ENCODE results near the gene PPARA. TPM values are rescaled to one million over a fixed set of nuclear protein-coding genes. Genes with fewer than 3 reads are reported as not detected.

Gene PPARA
- total RNA-seq, 2 experiments from 2014 or later = 3.3 to 10.5 TPM

DNA sequence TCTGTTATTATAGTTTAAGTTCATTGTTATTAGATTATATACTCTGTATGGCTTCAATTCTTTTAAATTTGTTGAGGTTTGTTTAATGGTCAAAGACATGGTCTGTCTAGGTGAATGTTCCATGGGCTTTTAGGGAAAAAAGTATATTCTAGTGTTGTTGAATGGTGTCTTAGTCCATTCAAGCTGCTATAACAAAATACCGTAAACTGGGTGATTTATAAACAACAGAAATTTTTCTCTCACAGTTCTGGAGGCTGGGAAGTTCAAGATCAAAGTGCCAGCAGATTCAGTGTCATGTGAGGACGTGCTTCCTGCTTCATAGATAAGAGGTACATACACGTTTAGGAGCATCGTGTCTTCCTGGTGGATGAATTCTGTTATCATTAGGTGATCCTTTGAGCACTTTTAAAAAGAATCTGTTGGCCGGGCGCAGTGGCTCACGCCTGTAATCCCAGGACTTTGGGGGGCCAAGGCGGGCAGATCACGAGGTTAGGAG is 26.2 kb downstream of the PPARA start:
- POLR2A ChIA-PET = no interaction called here
- no TSS peak for BruUV-seq (replicated peaks)
- no peak for DNase-seq (ENCODE audit: low spot score)

DNA sequence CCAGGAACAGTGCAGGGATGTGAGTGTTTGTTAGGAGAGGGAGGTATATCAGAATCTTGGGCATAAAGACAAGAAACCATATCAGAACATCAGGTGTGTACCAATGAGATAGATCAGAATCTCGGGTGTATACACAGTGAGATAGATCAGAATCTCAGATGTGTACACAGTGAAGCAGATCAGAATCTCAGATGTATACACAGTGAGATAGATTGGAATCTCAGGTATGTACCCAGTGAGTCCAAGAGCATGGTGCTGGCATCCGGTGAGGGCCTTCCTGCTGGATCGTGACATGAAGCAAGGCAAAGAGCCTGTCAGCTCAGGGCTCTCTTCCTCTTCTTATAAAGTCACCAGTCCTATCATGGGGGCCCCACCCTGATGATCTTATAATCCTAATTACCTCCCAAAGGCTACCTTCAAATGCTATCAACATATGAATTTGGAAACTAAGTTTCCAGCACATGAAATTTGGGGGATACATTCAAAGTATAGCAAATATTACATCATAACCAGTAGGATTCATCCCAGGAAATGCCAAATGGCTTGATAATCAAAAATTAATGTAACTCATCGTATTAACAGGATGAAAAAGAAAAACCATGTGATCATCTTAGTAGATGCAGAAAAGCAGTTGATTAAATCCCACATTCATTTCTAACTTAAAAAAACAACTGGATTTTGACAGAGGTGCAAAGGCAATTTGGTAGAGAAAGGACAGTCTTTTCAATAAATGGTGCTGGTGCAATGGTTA is 28.6 kb downstream of the PPARA start:
- Histone ChIP-seq H3K4me1 (ENCODE audit: insufficient read depth, low read length, poor library complexity, severe bottlenecking) (no peaks in the 10 kb centered on the region), H3K27ac (ENCODE audit: low read depth, low read length, poor library complexity, severe bottlenecking) (no peak overlapping the region), H3K4me2 (ENCODE audit: low read length) (no peak overlapping the region), H3K36me3 (ENCODE audit: insufficient read depth, low read length) (no peaks in the 10 kb centered on the region), H3K4me3 (ENCODE audit: low read depth, low read length, poor library complexity, severe bottlenecking) (no peak overlapping the region), H4K20me1 (ENCODE audit: insufficient read depth, low read length) (no peaks in the 10 kb centered on the region), H3K9me3 (ENCODE audit: low read length) (peaks cover 23% of the 10 kb centered on the region; the same call in 1 of the 2 replicates), H2AFZ (ENCODE audit: low read length) (no peak overlapping the region), H3K79me2 (ENCODE audit: insufficient read depth, low read depth, low read length) (no peaks in the 10 kb centered on the region), H3K9me2 (ENCODE audit: insufficient read depth, low read length) (no peaks in the 10 kb centered on the region)
- no peak for DNase-seq (ENCODE audit: low spot score)
- intact Hi-C loops (cut with micrococcal nuclease; ENCODE audit: unreplicated experiment) = no loop called here
- ChIA-PET POLR2A (no interaction called here), CTCF (ENCODE audit: unreplicated experiment) (no interaction called here)
- TF ChIP-seq EZH2phosphoT487 (IDR thresholded peaks at IDR 0.05; ENCODE audit: borderline replicate concordance, low read depth, low read length) = no peak
- TF ChIP-seq, protein P1, sequence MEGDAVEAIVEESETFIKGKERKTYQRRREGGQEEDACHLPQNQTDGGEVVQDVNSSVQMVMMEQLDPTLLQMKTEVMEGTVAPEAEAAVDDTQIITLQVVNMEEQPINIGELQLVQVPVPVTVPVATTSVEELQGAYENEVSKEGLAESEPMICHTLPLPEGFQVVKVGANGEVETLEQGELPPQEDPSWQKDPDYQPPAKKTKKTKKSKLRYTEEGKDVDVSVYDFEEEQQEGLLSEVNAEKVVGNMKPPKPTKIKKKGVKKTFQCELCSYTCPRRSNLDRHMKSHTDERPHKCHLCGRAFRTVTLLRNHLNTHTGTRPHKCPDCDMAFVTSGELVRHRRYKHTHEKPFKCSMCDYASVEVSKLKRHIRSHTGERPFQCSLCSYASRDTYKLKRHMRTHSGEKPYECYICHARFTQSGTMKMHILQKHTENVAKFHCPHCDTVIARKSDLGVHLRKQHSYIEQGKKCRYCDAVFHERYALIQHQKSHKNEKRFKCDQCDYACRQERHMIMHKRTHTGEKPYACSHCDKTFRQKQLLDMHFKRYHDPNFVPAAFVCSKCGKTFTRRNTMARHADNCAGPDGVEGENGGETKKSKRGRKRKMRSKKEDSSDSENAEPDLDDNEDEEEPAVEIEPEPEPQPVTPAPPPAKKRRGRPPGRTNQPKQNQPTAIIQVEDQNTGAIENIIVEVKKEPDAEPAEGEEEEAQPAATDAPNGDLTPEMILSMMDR (conservative IDR thresholded peaks at IDR 0.05; ENCODE audit: low read length) = no peak
- no TSS peak for BruUV-seq (replicated peaks)

More for the DNA sequence above, 26.2 kb downstream of the PPARA start:
- Histone ChIP-seq H4K20me1 (ENCODE audit: insufficient read depth, low read length) (no peaks in the 10 kb centered on the region), H3K4me1 (ENCODE audit: insufficient read depth, low read length, poor library complexity, severe bottlenecking) (no peaks in the 10 kb centered on the region), H2AFZ (ENCODE audit: low read length) (no peak overlapping the region), H3K36me3 (ENCODE audit: insufficient read depth, low read length) (no peaks in the 10 kb centered on the region), H3K9me3 (ENCODE audit: low read length) (peaks cover 23% of the 10 kb centered on the region; the same call in 1 of the 2 replicates), H3K4me3 (ENCODE audit: low read depth, low read length, poor library complexity, severe bottlenecking) (no peak overlapping the region), H3K9me2 (ENCODE audit: insufficient read depth, low read length) (no peaks in the 10 kb centered on the region), H3K79me2 (ENCODE audit: insufficient read depth, low read depth, low read length) (no peaks in the 10 kb centered on the region), H3K4me2 (ENCODE audit: low read length) (no peak overlapping the region), H3K27ac (ENCODE audit: low read depth, low read length, poor library complexity, severe bottlenecking) (no peak overlapping the region)
- CTCF ChIA-PET (ENCODE audit: unreplicated experiment) = no interaction called here
- intact Hi-C loops (cut with micrococcal nuclease; ENCODE audit: unreplicated experiment) = no loop called here
- TF ChIP-seq, protein P1 (conservative IDR thresholded peaks at IDR 0.05; ENCODE audit: low read length) = no peak
- no peak for TF ChIP-seq EZH2phosphoT487 (IDR thresholded peaks at IDR 0.05; ENCODE audit: borderline replicate concordance, low read depth, low read length)

DNA sequence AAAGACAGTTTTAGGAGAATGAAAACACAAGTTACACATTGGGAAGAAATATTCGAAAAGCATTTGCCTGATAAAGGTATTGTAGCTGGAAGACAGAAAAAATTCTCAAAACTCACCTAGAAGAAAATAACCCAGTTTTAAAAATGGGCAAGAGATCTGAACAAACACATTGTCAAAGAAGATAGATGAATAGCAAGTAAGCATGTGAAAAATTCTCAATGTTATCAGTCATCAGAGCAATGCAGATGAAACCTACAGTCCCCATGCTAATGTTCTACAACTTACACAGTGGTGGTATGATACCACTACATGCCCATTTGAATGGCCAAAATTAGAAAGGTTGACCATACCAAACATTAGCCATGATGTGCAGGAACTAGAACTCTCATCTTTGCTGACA is 29.4 kb downstream of the PPARA start:
- Histone ChIP-seq H3K9me3 (ENCODE audit: low read length) (peaks cover 23% of the 10 kb centered on the region; the same call in 1 of the 2 replicates), H4K20me1 (ENCODE audit: insufficient read depth, low read length) (no peaks in the 10 kb centered on the region), H3K9me2 (ENCODE audit: insufficient read depth, low read length) (no peaks in the 10 kb centered on the region), H3K27ac (ENCODE audit: low read depth, low read length, poor library complexity, severe bottlenecking) (no peak overlapping the region), H3K79me2 (ENCODE audit: insufficient read depth, low read depth, low read length) (no peaks in the 10 kb centered on the region), H2AFZ (ENCODE audit: low read length) (no peak overlapping the region), H3K36me3 (ENCODE audit: insufficient read depth, low read length) (no peaks in the 10 kb centered on the region), H3K4me3 (ENCODE audit: low read depth, low read length, poor library complexity, severe bottlenecking) (no peak overlapping the region), H3K4me2 (ENCODE audit: low read length) (no peak overlapping the region), H3K4me1 (ENCODE audit: insufficient read depth, low read length, poor library complexity, severe bottlenecking) (no peaks in the 10 kb centered on the region)
- no peak for TF ChIP-seq EZH2phosphoT487 (IDR thresholded peaks at IDR 0.05; ENCODE audit: borderline replicate concordance, low read depth, low read length)
- TF ChIP-seq, protein P1 (conservative IDR thresholded peaks at IDR 0.05; ENCODE audit: low read length) = no peak
- no TSS peak for BruUV-seq (replicated peaks)
- no peak for DNase-seq (ENCODE audit: low spot score)
- POLR2A ChIA-PET = no interaction called here
- intact Hi-C loops (cut with micrococcal nuclease; ENCODE audit: unreplicated experiment) = no loop called here
- CTCF ChIA-PET (ENCODE audit: unreplicated experiment) = no interaction called here
